ENCODE measurements around the gene FBXO3.

Gene FBXO3

GRCh38 chr11:33747979-33748378 lies 26.3 kb downstream of the FBXO3 start:
- TF ChIP-seq REST (IDR thresholded peaks at IDR 0.05; ENCODE audit: insufficient read depth in 1 of 2, low read depth in 2 of 2, low read length in 2 of 2) (no peak), POLR2AphosphoS5 (IDR thresholded peaks at IDR 0.05; ENCODE audit: low read depth, low read length) (no peak), FOXP2 (optimal IDR thresholded peaks at IDR 0.05; ENCODE audit: borderline replicate concordance, extremely low read depth, extremely low read length, insufficient read depth) (no peak)

DNA sequence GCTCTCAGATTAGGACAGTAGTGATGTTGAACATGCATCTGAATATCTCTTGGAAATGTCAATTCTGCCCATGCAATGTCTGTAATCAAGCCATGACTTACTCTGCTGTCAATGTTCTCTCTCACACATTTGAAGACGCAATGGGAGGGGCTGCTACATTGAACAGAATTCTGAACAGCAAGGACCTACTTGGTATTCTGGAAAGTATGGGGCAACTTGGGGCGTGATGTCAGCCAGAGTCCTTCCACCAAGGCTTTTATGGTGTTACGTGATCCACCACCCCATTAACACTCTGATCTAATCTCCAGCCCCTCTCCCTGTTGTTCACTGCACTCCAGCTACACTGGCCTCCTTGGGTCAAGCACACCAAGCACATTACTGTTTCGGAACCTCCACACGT lies 31.0 kb downstream of the FBXO3 start:
- TF ChIP-seq SIN3A (IDR thresholded peaks at IDR 0.05; ENCODE audit: borderline replicate concordance, insufficient read depth, low read length): no peak

- TF ChIP-seq TAF1 (IDR thresholded peaks at IDR 0.05; ENCODE audit: borderline replicate concordance, insufficient read depth, low read length) (no peak), SIN3A (IDR thresholded peaks at IDR 0.05; ENCODE audit: borderline replicate concordance, insufficient read depth, low read length) (no peak), POLR2AphosphoS5 (IDR thresholded peaks at IDR 0.05; ENCODE audit: low read depth, low read length) (no peak), FOXP2 (optimal IDR thresholded peaks at IDR 0.05; ENCODE audit: borderline replicate concordance, extremely low read depth, extremely low read length, insufficient read depth) (no peak), REST (IDR thresholded peaks at IDR 0.05; ENCODE audit: insufficient read depth in 1 of 2, low read depth in 2 of 2, low read length in 2 of 2) (no peak)
Observed at GRCh38 chr11:33742249-33742851, 32.0 kb downstream of the FBXO3 start.

DNA sequence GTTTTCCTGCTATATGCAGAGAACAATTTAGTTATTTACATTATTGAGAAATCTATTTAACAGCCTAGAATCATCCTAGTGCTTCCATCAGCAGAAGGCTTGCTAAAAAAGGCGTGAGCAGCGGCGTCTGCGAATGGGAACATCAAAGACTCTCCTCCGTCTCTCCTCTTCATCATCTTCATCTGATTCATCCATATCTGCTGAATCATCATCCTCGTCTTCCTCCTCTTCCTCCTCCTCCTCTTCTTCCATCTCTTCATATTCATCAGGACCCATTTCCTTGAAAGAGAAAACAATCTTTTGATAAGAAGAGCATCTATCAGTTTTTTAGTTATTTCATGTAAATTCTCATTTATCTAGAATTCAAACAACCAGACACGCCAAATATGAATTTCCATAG lies 32.5 kb downstream of the FBXO3 start:
- TF ChIP-seq POLR2AphosphoS5 (IDR thresholded peaks at IDR 0.05; ENCODE audit: low read depth, low read length) (no peak), FOXP2 (optimal IDR thresholded peaks at IDR 0.05; ENCODE audit: borderline replicate concordance, extremely low read depth, extremely low read length, insufficient read depth) (no peak), REST (IDR thresholded peaks at IDR 0.05; ENCODE audit: insufficient read depth in 1 of 2, low read depth in 2 of 2, low read length in 2 of 2) (no peak), SIN3A (IDR thresholded peaks at IDR 0.05; ENCODE audit: borderline replicate concordance, insufficient read depth, low read length) (no peak), TAF1 (IDR thresholded peaks at IDR 0.05; ENCODE audit: borderline replicate concordance, insufficient read depth, low read length) (no peak)

DNA sequence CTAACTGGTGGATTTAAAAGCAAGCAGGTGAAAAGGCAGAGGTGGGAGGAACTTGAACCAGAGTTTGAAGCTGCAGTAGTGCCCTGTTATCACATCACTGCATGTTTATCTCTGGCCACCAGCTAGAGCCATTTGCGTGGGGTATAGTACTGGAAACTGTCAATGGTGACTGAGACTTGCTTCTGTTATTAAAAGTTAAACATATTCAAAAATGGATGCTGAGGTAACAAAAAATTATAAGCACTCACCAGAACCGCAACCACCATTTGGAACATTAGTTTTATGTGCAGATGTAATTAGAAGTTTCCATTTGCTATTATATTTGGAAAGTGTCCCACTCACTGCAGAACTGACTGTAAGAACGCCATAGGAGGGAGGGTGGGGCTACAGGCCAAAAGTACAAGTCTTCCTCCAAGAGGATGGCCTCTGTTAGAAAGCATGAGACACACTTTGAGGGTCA lies 36.9 kb downstream of the FBXO3 start:
- no peak for TF ChIP-seq REST (IDR thresholded peaks at IDR 0.05; ENCODE audit: insufficient read depth in 1 of 2, low read depth in 2 of 2, low read length in 2 of 2)
